ENCODE results near the gene PGP.

PGP gene

GRCh38 chr16:2197765-2198164 lies 16.9 kb downstream of the PGP start:
- TF ChIP-seq, protein P1, sequence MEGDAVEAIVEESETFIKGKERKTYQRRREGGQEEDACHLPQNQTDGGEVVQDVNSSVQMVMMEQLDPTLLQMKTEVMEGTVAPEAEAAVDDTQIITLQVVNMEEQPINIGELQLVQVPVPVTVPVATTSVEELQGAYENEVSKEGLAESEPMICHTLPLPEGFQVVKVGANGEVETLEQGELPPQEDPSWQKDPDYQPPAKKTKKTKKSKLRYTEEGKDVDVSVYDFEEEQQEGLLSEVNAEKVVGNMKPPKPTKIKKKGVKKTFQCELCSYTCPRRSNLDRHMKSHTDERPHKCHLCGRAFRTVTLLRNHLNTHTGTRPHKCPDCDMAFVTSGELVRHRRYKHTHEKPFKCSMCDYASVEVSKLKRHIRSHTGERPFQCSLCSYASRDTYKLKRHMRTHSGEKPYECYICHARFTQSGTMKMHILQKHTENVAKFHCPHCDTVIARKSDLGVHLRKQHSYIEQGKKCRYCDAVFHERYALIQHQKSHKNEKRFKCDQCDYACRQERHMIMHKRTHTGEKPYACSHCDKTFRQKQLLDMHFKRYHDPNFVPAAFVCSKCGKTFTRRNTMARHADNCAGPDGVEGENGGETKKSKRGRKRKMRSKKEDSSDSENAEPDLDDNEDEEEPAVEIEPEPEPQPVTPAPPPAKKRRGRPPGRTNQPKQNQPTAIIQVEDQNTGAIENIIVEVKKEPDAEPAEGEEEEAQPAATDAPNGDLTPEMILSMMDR (IDR thresholded peaks at IDR 0.05) = no peak

GRCh38 chr16:2196981-2197511 lies 17.6 kb downstream of the PGP start:
- TF ChIP-seq, protein P1 (IDR thresholded peaks at IDR 0.05) = no peak

DNA sequence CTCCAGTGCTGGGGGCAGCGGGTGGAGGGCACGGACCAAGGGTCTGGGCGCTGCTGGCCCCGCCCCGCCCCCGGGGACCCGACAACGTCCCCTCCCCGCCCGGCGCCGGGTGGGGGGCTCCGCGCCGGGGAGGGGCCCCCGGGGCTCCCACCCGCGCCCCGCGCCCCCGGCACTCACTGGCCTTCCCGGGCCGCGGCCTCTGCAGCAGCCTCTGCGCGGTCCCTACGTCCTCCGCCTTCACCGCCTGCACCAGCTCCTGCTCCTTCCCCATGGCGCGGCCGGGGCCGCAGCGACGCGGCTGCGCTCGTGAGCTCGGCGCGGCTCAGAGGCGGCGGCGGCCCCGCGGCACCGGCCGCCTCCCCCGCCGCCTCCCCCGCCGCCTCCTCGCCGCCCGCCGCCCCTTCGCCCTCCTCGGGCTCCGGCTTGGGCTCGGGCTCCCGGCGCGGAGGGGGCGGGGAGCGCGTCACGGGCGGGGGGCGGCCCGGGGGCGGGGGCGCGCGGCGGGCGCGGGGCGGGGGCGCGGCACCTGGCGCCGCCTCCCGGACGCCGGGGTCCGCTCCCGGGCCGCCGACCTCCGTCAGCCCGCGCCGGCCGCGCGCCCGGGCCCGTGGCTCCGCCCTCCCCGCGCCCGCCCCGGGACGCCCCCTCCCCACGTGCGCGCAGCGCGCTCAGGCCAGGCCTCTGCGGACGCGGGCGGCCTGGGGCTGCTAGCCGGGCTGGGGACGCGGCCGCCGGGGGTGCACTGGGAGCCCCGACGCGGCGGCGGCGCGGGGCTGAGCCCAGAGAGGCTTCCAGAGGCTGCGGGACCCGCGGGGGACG lies 18.3 kb downstream of the PGP start, which contains the start of gene CASKIN1:
TSS of gene CASKIN1 (minus strand) at position 444 of the 819 bp plus-strand sequence. CDS start at position 271, 173 bp downstream.
- TF ChIP-seq, protein P1 (IDR thresholded peaks at IDR 0.05) = no peak

GRCh38 chr16:2195322-2196161 lies 19.1 kb downstream of the PGP start:
- TF ChIP-seq, protein P1 (IDR thresholded peaks at IDR 0.05) = no peak

GRCh38 chr16:2194852-2195321 lies 19.8 kb downstream of the PGP start:
- TF ChIP-seq, protein P1 (IDR thresholded peaks at IDR 0.05) = peak; percentile 71

DNA sequence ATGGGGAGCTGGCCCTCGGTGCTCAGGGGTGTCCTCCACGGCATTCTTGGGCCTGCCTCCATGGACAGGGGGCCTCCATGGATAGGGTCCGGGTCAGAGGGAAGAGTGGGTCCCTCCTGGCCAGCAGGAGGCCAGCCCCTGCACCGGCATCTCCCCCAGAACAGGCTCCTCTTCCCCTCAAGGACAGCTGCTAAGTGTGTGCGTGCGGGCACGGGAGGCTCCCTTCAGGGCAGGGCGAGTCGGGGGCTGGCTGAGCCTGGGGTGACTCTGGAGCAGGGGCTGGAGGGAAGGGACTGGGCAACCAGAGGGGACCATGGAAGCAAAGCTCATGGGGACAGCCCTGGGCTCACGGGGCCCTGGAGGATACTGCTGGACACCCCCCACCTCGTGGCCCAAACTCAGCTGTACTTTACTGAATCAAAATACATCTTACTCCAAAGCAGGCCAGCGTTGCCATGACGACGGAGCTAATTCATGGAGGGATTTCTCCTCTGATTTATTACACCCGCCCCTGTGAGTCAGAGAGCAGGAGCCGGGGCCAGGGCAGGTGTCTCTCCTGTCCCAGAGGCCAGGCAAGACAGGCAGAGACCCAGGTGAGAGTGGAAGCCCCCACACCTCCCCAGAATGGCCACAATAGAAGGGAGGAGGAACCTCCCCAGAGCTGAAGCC lies 20.3 kb downstream of the PGP start:
- TF ChIP-seq, protein P1 (IDR thresholded peaks at IDR 0.05) = no peak

- TF ChIP-seq, protein P1 (IDR thresholded peaks at IDR 0.05) = no peak
Measured at GRCh38 chr16:2191446-2191706, 23.3 kb downstream of the PGP start.

Data from LNCAP (cell line).